ENCODE results near the gene EIF4A2. TPM values are rescaled to one million over a fixed set of nuclear protein-coding genes. Genes with fewer than 3 reads are reported as not detected.

EIF4A2 gene
- total RNA-seq, 1 experiment from 2014 or later: 574 TPM

DNA sequence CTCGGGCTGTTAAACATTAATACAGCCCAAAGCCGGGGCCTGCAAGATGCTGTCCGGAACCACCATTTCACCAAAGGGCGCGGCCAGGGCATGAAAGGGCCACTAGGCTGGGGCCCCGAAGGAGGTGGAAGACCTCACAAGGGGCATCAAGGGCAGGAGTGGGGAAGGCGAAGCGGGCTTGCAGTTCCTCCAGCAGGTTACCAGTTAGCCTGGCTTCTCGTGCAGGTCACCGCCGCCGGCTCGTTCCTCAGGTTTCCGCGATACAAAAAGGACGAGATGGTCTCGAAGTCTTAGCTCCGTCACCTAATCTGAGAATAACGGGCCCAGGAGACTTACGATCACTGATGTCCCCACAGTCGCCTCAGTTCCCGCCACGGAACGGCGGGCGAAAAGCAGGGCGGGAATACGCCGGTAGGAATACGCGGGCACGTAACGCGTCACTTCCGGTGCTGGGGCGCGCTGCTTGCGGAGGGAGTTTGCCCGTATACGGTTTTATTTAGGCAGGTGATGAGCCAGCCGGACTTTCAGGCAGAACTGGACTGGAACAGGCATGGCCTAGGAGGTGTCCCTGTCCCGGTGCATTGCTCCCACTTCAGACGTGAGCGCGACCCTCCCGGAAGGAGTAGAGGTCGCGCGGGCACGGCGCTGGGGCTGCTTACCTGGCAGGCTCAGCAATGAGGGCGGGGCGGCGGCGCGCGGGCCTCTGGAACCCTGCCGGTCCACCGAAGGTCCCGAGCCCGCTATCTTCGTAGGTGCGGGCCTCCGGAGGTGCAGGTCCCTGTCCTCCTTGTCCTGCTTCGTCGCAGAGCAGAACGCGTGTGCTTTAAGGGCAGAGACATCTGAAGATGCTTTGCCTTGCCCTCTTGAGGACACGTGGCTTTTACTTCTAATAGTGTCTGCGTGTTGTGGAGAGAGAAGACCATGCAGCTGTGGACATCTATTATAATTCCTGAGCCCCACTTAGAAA lies 23.0 kb downstream of the EIF4A2 start, which contains the start of gene RFC4 (continued):
- TF ChIP-seq, protein P1, sequence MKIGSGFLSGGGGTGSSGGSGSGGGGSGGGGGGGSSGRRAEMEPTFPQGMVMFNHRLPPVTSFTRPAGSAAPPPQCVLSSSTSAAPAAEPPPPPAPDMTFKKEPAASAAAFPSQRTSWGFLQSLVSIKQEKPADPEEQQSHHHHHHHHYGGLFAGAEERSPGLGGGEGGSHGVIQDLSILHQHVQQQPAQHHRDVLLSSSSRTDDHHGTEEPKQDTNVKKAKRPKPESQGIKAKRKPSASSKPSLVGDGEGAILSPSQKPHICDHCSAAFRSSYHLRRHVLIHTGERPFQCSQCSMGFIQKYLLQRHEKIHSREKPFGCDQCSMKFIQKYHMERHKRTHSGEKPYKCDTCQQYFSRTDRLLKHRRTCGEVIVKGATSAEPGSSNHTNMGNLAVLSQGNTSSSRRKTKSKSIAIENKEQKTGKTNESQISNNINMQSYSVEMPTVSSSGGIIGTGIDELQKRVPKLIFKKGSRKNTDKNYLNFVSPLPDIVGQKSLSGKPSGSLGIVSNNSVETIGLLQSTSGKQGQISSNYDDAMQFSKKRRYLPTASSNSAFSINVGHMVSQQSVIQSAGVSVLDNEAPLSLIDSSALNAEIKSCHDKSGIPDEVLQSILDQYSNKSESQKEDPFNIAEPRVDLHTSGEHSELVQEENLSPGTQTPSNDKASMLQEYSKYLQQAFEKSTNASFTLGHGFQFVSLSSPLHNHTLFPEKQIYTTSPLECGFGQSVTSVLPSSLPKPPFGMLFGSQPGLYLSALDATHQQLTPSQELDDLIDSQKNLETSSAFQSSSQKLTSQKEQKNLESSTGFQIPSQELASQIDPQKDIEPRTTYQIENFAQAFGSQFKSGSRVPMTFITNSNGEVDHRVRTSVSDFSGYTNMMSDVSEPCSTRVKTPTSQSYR (CRISPR knock-in tag; IDR thresholded peaks at IDR 0.05): peak; percentile 13; the same call in 1 of the 2 replicates
- TF ChIP-seq RELA (CRISPR knock-in tag; IDR thresholded peaks at IDR 0.05; ENCODE audit: borderline replicate concordance) (peak; percentile 70; the same call in 1 of the 2 replicates), ZNF416 (CRISPR knock-in tag; IDR thresholded peaks at IDR 0.05) (peak; percentile 4; the same call in 1 of the 2 replicates), TCF7 (CRISPR knock-in tag; IDR thresholded peaks at IDR 0.05; ENCODE audit: low read depth) (no peak), ZNF263 (CRISPR knock-in tag; IDR thresholded peaks at IDR 0.05; ENCODE audit: low read depth) (no peak), ZNF232 (CRISPR knock-in tag; IDR thresholded peaks at IDR 0.05) (peak; percentile 53; the same call in 1 of the 2 replicates), RORB (CRISPR knock-in tag; IDR thresholded peaks at IDR 0.05) (no peak), ZNF423 (CRISPR knock-in tag; IDR thresholded peaks at IDR 0.05) (no peak), ZNF671 (CRISPR knock-in tag; IDR thresholded peaks at IDR 0.05) (no peak), MXD4 (CRISPR knock-in tag; IDR thresholded peaks at IDR 0.05; ENCODE audit: borderline replicate concordance) (no peak)
- TF ChIP-seq, protein P2, sequence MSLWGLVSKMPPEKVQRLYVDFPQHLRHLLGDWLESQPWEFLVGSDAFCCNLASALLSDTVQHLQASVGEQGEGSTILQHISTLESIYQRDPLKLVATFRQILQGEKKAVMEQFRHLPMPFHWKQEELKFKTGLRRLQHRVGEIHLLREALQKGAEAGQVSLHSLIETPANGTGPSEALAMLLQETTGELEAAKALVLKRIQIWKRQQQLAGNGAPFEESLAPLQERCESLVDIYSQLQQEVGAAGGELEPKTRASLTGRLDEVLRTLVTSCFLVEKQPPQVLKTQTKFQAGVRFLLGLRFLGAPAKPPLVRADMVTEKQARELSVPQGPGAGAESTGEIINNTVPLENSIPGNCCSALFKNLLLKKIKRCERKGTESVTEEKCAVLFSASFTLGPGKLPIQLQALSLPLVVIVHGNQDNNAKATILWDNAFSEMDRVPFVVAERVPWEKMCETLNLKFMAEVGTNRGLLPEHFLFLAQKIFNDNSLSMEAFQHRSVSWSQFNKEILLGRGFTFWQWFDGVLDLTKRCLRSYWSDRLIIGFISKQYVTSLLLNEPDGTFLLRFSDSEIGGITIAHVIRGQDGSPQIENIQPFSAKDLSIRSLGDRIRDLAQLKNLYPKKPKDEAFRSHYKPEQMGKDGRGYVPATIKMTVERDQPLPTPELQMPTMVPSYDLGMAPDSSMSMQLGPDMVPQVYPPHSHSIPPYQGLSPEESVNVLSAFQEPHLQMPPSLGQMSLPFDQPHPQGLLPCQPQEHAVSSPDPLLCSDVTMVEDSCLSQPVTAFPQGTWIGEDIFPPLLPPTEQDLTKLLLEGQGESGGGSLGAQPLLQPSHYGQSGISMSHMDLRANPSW (CRISPR knock-in tag; conservative IDR thresholded peaks at IDR 0.05; ENCODE audit: low read depth): no peak
- TF ChIP-seq, protein P3, sequence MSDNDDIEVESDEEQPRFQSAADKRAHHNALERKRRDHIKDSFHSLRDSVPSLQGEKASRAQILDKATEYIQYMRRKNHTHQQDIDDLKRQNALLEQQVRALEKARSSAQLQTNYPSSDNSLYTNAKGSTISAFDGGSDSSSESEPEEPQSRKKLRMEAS (CRISPR knock-in tag; IDR thresholded peaks at IDR 0.05): peak; percentile 87
- TF ChIP-seq, protein P4, sequence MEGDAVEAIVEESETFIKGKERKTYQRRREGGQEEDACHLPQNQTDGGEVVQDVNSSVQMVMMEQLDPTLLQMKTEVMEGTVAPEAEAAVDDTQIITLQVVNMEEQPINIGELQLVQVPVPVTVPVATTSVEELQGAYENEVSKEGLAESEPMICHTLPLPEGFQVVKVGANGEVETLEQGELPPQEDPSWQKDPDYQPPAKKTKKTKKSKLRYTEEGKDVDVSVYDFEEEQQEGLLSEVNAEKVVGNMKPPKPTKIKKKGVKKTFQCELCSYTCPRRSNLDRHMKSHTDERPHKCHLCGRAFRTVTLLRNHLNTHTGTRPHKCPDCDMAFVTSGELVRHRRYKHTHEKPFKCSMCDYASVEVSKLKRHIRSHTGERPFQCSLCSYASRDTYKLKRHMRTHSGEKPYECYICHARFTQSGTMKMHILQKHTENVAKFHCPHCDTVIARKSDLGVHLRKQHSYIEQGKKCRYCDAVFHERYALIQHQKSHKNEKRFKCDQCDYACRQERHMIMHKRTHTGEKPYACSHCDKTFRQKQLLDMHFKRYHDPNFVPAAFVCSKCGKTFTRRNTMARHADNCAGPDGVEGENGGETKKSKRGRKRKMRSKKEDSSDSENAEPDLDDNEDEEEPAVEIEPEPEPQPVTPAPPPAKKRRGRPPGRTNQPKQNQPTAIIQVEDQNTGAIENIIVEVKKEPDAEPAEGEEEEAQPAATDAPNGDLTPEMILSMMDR (IDR thresholded peaks at IDR 0.05): no peak

DNA sequence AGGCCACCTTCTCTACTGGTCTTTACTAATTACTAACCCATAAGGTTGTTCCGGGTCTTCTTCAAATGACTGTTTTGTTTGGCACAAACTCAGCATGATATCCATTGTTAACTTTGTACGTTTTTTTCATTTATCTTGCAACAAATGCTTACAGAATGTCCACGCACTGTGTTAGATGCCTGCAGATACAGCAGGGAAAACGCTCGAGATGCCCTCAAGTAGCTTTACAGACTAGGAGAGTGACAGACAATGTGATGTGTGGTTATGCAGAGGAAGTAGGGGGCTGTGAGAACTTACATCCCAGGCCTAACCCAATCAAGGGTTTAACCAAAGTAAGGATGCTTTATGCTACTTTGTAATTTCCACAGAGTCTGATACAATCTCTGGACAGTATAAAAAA lies 23.9 kb downstream of the EIF4A2 start:
- ChIA-PET POLR2A (interaction anchor here (0.6 to 2.5 kb wide), 4 partner anchors 9 to 332 kb away, joined by 3 to 8 read pairs (median 3); partner anchors contain the start of genes EIF4A2 and RPL39L), CTCF (interaction anchor here (2.3 kb wide), 1 partner anchor 14 kb away, joined by 10 read pairs; no protein-coding TSS in a partner anchor)
- DNase-seq (ENCODE audit: low spot score): no peak
- Mint-ChIP-seq H3K36me3 (peaks cover 19% of the 10 kb centered on the region), H3K27ac (peak overlapping the region; percentile 54; the same call in 1 of the 2 replicates), H3K4me3 (peak overlapping the region; percentile 86), H3K27me3 (ENCODE audit: low read depth) (no peaks in the 10 kb centered on the region), H3K4me1 (peaks cover 16% of the 10 kb centered on the region), H3K9me3 (no peaks in the 10 kb centered on the region)
- no peak for ATAC-seq
- TF ChIP-seq, protein P5, sequence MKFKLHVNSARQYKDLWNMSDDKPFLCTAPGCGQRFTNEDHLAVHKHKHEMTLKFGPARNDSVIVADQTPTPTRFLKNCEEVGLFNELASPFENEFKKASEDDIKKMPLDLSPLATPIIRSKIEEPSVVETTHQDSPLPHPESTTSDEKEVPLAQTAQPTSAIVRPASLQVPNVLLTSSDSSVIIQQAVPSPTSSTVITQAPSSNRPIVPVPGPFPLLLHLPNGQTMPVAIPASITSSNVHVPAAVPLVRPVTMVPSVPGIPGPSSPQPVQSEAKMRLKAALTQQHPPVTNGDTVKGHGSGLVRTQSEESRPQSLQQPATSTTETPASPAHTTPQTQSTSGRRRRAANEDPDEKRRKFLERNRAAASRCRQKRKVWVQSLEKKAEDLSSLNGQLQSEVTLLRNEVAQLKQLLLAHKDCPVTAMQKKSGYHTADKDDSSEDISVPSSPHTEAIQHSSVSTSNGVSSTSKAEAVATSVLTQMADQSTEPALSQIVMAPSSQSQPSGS (CRISPR knock-in tag; IDR thresholded peaks at IDR 0.05; ENCODE audit: borderline replicate concordance, low read depth): no peak
- TF ChIP-seq NR1H2 (CRISPR knock-in tag; IDR thresholded peaks at IDR 0.05) (no peak), ELF4 (CRISPR knock-in tag; IDR thresholded peaks at IDR 0.05; ENCODE audit: low read depth) (no peak), ZNF219 (CRISPR knock-in tag; IDR thresholded peaks at IDR 0.05; ENCODE audit: borderline replicate concordance) (no peak), FOXK1 (CRISPR knock-in tag; IDR thresholded peaks at IDR 0.05) (no peak), TP53 (CRISPR knock-in tag; IDR thresholded peaks at IDR 0.05) (no peak)
- TF ChIP-seq, protein P6, sequence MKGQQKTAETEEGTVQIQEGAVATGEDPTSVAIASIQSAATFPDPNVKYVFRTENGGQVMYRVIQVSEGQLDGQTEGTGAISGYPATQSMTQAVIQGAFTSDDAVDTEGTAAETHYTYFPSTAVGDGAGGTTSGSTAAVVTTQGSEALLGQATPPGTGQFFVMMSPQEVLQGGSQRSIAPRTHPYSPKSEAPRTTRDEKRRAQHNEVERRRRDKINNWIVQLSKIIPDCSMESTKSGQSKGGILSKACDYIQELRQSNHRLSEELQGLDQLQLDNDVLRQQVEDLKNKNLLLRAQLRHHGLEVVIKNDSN (CRISPR knock-in tag; IDR thresholded peaks at IDR 0.05): no peak
- TF ChIP-seq, protein P7, sequence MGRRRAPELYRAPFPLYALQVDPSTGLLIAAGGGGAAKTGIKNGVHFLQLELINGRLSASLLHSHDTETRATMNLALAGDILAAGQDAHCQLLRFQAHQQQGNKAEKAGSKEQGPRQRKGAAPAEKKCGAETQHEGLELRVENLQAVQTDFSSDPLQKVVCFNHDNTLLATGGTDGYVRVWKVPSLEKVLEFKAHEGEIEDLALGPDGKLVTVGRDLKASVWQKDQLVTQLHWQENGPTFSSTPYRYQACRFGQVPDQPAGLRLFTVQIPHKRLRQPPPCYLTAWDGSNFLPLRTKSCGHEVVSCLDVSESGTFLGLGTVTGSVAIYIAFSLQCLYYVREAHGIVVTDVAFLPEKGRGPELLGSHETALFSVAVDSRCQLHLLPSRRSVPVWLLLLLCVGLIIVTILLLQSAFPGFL (CRISPR knock-in tag; IDR thresholded peaks at IDR 0.05; ENCODE audit: borderline replicate concordance): no peak
- TF ChIP-seq, protein P8, sequence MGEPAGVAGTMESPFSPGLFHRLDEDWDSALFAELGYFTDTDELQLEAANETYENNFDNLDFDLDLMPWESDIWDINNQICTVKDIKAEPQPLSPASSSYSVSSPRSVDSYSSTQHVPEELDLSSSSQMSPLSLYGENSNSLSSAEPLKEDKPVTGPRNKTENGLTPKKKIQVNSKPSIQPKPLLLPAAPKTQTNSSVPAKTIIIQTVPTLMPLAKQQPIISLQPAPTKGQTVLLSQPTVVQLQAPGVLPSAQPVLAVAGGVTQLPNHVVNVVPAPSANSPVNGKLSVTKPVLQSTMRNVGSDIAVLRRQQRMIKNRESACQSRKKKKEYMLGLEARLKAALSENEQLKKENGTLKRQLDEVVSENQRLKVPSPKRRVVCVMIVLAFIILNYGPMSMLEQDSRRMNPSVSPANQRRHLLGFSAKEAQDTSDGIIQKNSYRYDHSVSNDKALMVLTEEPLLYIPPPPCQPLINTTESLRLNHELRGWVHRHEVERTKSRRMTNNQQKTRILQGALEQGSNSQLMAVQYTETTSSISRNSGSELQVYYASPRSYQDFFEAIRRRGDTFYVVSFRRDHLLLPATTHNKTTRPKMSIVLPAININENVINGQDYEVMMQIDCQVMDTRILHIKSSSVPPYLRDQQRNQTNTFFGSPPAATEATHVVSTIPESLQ (CRISPR knock-in tag; IDR thresholded peaks at IDR 0.05): no peak
